CD1c-positive myeloid dendritic cell (primary cell): ENCODE data around the gene NSD1.

ENCODE experiments used
- DNase-seq: peaks from one replicate; pipeline ENCODE4 v3.0.0-alpha.2; 2016; ENCODE audit errors: extremely low spot score

The NSD1 gene

DNA sequence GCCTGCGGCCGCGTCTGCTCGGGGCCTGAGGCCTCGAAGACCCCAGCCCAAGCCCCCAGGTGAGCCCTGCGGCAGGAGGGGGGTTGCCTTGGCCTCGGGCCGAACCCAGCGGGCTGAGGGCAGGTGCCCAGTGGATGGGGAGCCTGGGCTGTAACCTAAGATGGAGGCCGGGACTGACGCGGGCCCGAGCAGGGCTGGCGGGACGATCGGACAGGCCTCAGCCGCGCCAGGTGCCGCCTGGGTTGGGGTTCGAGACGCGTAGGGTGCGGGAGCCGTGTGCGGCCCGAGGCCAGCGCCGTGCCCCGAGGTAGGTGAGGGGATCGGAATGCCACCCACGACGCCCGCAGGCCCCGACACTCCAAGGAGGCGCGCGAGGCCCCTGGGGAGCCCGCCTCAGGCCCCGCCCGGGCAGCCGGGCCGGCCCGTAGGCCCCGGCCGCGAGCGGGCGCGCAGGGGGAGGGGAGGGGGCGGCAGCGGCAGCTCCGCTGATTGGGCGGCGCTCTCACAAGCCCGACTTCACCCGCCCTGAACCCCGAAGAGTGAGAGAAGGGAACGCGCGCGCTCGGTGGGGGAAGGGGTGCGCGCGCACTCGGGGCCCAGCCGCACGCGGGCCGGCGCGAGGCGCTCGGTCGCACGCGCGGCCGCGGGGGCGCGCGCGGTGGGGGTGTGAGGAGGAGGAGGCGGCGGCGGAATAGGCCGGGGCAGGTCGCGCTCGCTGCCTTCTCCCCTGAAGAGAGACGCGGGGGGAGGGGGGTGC, at the start of gene NSD1:
Gene NSD1, plus strand, starts transcription at position 678 of the 757 bp plus-strand sequence. CDS start 1,331 bp downstream, outside the sequence.
- DNase-seq, result peak; percentile 90

- no peak for DNase-seq
Measured at GRCh38 chr5:177084175-177084574, 49.4 kb upstream of the NSD1 start.

DNA sequence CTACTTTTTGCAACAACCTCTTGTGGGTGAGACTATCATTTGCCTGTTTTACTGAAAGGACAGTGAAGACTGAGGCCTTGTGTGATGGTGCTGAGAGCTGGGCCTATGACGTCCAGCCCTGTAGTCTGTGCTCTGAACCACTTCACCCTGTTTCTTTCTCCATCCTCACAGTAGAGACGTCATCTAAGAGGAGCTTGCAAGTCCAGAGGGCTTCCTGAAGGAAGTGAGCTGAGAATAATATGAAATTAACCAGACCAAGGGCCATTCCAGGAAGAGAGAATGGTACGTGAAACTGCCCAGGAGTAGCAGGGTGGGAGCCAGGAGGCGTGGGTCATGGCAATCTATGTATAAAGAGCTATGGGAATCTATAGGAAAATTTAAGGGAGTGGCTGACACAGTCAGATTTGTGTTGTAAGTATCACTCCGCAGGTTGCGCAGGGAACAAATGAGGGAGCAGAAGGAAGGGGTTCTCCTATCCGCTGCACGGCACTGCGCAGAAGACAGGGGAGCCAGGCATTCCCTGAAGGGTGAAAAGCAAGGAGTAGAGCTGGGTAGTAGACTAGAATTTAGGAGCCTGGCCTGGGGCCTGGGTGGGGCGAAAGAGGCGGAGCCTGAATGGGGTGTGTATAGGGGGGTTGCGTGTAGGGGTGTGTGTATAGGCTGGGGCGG, 47.5 kb upstream of the NSD1 start:
- DNase-seq, result no peak

GRCh38 chr5:177086654-177087397, 46.7 kb upstream of the NSD1 start, which contains the start of gene FGFR4:
Gene FGFR4, plus strand, starts transcription at chr5:177086915. Its CDS starts 2,688 bp downstream, at chr5:177089603.
- peak; percentile 46 for DNase-seq

- no peak for DNase-seq
Measured at GRCh38 chr5:177087398-177088005, 46.1 kb upstream of the NSD1 start.

DNA sequence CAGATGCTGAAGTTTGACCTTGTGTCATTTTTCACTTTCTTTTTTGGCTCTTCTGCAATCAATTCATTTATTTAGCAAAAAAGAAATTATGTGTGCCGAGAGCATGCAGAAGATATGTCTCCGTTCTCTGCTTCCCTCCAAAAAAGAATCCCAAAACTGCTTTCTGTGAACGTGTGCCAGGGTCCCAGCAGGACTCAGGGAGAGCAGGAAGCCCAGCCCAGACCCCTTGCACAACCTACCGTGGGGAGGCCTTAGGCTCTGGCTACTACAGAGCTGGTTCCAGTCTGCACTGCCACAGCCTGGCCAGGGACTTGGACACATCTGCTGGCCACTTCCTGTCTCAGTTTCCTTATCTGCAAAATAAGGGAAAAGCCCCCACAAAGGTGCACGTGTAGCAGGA, 44.4 kb upstream of the NSD1 start:
- DNase-seq, result no peak

GRCh38 chr5:177089825-177090641, 43.5 kb upstream of the NSD1 start:
- no peak for DNase-seq

- no peak for DNase-seq
Measured at GRCh38 chr5:177090813-177091212, 42.8 kb upstream of the NSD1 start.

- DNase-seq, result no peak
Measured at GRCh38 chr5:177091232-177091631, 42.3 kb upstream of the NSD1 start.

DNA sequence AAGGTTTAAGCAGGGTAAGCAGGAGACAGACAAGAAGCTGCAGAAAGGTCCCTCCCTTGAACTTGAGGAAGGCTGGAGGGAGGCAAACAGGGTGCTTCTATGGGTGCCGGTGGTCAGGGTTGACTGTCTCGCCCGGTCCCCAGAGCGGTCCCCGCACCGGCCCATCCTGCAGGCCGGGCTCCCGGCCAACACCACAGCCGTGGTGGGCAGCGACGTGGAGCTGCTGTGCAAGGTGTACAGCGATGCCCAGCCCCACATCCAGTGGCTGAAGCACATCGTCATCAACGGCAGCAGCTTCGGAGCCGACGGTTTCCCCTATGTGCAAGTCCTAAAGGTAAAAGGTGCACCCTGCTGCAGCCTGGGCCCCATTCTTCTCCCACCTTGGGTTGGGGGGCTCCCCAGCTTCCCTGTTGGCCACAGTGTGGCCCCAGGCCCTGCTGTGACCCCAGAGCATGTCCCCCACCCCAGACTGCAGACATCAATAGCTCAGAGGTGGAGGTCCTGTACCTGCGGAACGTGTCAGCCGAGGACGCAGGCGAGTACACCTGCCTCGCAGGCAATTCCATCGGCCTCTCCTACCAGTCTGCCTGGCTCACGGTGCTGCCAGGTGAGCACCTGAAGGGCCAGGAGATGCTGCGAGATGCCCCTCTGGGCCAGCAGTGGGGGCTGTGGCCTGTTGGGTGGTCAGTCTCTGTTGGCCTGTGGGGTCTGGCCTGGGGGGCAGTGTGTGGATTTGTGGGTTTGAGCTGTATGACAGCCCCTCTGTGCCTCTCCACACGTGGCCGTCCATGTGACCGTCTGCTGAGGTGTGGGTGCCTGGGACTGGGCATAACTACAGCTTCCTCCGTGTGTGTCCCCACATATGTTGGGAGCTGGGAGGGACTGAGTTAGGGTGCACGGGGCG, 41.1 kb upstream of the NSD1 start:
- no peak for DNase-seq

- DNase-seq, result no peak
Measured at GRCh38 chr5:177093082-177093712, 40.4 kb upstream of the NSD1 start.

GRCh38 chr5:177093803-177094202, 39.8 kb upstream of the NSD1 start:
- no peak for DNase-seq

DNA sequence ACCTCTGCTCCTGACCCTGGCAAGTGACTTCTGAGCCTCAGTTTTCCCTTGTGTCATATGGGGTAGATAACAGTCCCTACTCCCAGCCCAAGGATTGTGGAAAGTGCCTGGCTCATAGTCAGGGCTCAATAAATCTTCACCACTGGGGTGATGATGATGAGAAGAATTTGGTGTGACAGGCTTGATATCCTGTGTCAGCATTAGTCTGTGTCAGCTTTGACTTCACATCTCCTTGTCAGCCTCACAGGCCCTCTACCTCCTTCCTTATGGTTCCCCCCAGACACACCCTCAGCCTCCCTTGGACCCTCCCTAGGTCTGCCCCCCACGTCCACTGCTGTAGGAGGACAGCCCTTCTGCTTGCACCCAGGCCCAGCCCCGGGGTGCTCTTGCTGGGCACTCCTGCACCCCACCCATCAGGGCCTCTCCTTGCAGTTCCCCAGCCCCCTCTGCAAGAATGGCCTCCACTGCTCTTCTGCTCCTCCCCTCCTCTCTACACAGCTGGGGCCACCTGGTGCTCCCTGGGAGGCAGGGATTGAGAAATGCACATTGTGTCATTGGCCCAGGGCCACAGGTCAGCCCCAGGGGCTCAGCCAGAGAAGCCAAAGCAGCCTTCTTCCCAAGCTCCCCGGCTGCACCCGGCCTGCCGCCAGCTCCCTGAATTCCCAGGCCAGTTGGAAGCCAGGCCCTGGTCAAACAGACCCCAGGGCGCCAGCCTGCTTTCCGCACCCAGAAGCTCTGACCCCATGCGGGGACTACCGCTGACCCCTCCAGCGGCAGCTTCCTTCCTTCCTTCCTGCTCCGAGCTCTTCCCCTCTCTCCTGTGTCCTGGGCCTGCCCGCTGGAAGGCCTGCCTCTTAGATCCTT, 39.1 kb upstream of the NSD1 start:
- no peak for DNase-seq

GRCh38 chr5:177095088-177095669, 38.4 kb upstream of the NSD1 start:
- no peak for DNase-seq

GRCh38 chr5:177096162-177097015, 37.2 kb upstream of the NSD1 start:
- no peak for DNase-seq

- DNase-seq, result no peak
Measured at GRCh38 chr5:177097016-177097985, 36.3 kb upstream of the NSD1 start.
